Neural cell (in vitro differentiated cells): ENCODE results near the gene LHX5. TPM values are rescaled to one million over a fixed set of nuclear protein-coding genes. Genes with fewer than 3 reads are reported as not detected.
A peak's percentile ranks its signal among the peaks of the same experiment; 100 is the strongest.

Experiments used
- H2AFZ ChIP-seq: fragments of 200-600, 300-800 bp; sonication (generic), shearing (Covaris generic); 2 replicates; pipeline ENCODE4 v1.6.0; 2014; ENCODE audit warnings: low read depth, mild to moderate bottlenecking, antibody characterized with exemption, low read length, moderate library complexity
- H3F3A ChIP-seq: fragments of 200-600 bp; shearing (Covaris generic); 2 replicates; pipeline ENCODE4 v1.6.1; 2016; ENCODE audit warnings: mild to moderate bottlenecking, moderate library complexity, mixed read lengths, antibody characterized with exemption, low read length; ENCODE audit not compliant: insufficient read depth, poor library complexity, severe bottlenecking
- H3K27ac ChIP-seq: fragments of 200-600, 300-800 bp; sonication (generic), shearing (Covaris generic); 2 replicates; pipeline ENCODE4 v1.5.1; 2014; ENCODE audit warnings: mild to moderate bottlenecking, low read length, moderate library complexity
- H3K27me3 ChIP-seq: fragments of 300-800, 200-600 bp; sonication (generic), shearing (Covaris generic); 2 replicates; pipeline ENCODE4 v1.6.0; 2014; ENCODE audit warnings: mild to moderate bottlenecking, low read depth, low read length, moderate library complexity; ENCODE audit not compliant: insufficient read depth
- H3K36me3 ChIP-seq: fragments of 300-800, 200-600 bp; sonication (generic), shearing (Covaris generic); 2 replicates; pipeline ENCODE4 v1.5.1; 2014; ENCODE audit warnings: mild to moderate bottlenecking, antibody characterized with exemption, low read length, moderate library complexity; ENCODE audit not compliant: insufficient read depth
- H3K4me2 ChIP-seq: fragments of 300-800, 200-600 bp; sonication (generic), shearing (Covaris generic); 2 replicates; pipeline ENCODE4 v1.6.0; 2014; ENCODE audit warnings: mild to moderate bottlenecking, low read length
- H3K4me3 ChIP-seq: fragments of 300-800, 200-600 bp; sonication (generic), shearing (Covaris generic); 2 replicates; pipeline ENCODE4 v1.5.1; 2014; ENCODE audit warnings: mild to moderate bottlenecking, low read length, moderate library complexity
- H3K79me2 ChIP-seq: fragments of 200-600 bp; shearing (Covaris generic); replicated peaks from 2 replicates; pipeline ENCODE4 v1.6.0; 2014; ENCODE audit warnings: mild to moderate bottlenecking, low read length, moderate library complexity; ENCODE audit not compliant: insufficient read depth
- H3K9ac ChIP-seq: fragments of 300-800, 200-600 bp; sonication (generic), shearing (Covaris generic); 2 replicates; pipeline ENCODE4 v1.6.1; 2016; ENCODE audit warnings: mild to moderate bottlenecking, low read length, mixed read lengths
- H3K9me2 ChIP-seq: fragments of 200-600 bp; shearing (Covaris generic); 2 replicates; pipeline ENCODE4 v1.6.1; 2016; ENCODE audit warnings: mild to moderate bottlenecking, low read length, mixed read lengths; ENCODE audit not compliant: insufficient read depth
- H3K9me3 ChIP-seq: fragments of 200-600, 300-800 bp; sonication (generic), shearing (Covaris generic); 2 replicates; pipeline ENCODE4 v1.6.1; 2016; ENCODE audit warnings: mild to moderate bottlenecking, mixed run types, low read length, moderate library complexity, mixed read lengths
- H4K20me1 ChIP-seq: fragments of 200-600 bp; shearing (Covaris generic); 2 replicates; pipeline ENCODE4 v1.6.1; 2016; ENCODE audit warnings: mild to moderate bottlenecking, mixed run types; ENCODE audit not compliant: insufficient read depth
- MXI1 ChIP-seq: fragments of 450-650 bp; conservative IDR thresholded peaks from 2 replicates; pipeline ENCODE4 v1.6.1; 2014; ENCODE audit warnings: antibody characterized with exemption, mild to moderate bottlenecking; ENCODE audit not compliant: poor library complexity, severe bottlenecking
- RAD21 ChIP-seq: fragments of 450-650 bp; conservative IDR thresholded peaks from 2 replicates; pipeline ENCODE4 v1.6.1; 2014; ENCODE audit warnings: antibody characterized with exemption, mild to moderate bottlenecking, moderate library complexity
- SMC3 ChIP-seq: fragments of 450-650 bp; conservative IDR thresholded peaks from 2 replicates; pipeline ENCODE4 v1.6.1; 2014; ENCODE audit warnings: antibody characterized with exemption, mild to moderate bottlenecking, moderate library complexity; ENCODE audit not compliant: poor library complexity
- TAF1 ChIP-seq: IDR thresholded peaks from 2 replicates; pipeline ENCODE4 v1.6.1; 2012; ENCODE audit warnings: low read depth
- polyA plus RNA-seq: library from polyadenylated mRNA; depleted of rRNA; stranded (reverse); fragments of >200 nt; gene quantifications from 2 replicates; pipeline ENCODE4 v1.2.3, GENCODE V29; 2014
- TF ChIP-seq, protein P1 (sequence below): IDR thresholded peaks from 2 replicates; pipeline ENCODE4 v1.6.1; 2012; ENCODE audit warnings: borderline replicate concordance

LHX5 gene
- polyA plus RNA-seq, 1 donor from 2014 or later = 3.8 TPM

DNA sequence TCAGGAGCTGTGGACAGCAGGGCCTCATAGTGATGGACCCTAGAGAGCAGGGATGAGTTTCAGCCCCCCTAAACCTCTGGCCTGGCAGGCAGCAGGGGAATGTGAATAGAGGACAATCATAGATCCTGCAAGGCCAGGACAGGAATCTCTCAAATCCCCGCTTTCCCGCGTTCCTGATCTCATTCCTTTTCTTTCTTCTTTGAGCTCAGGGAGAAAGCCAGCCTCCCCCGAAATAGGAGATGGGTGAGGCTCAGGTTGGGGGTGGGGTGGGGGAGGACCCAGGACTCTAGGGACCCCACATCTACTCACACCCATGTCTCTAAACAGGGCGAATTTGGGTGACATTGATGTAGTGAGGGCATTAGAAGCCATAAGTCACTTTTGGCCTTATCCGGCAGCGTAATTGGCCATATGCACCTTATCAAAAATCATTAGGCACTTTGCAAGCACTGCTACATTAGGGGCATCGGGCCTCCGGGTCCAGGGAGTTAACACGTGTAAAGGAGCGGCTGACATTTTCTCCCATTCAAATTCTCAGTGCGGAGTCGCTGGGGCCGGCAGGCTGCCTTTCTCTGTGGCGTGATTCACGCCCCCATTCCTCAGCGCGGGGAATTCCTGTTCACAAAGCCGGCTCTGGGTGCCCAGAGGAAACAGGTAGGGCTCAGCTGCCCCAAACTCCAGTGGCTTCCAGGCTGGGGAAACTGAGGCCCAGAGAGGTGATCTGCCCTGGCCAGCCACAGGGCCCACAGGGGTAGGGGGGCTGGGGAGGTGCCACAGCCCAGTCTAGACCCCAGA, 1.5 kb downstream of the LHX5 start:
- no peak overlapping the region for H3K4me2 ChIP-seq
- H3K27ac ChIP-seq = no peak overlapping the region
- H3K36me3 ChIP-seq = no peaks in the 10 kb centered on the region
- no peaks in the 10 kb centered on the region for H3F3A ChIP-seq
- H2AFZ ChIP-seq = no peak overlapping the region
- no peaks in the 10 kb centered on the region for H4K20me1 ChIP-seq
- no peaks in the 10 kb centered on the region for H3K9me2 ChIP-seq
- H3K9ac ChIP-seq = peak overlapping the region; percentile 60
- H3K27me3 ChIP-seq = peaks cover 100% of the 10 kb centered on the region
- peaks cover 20% of the 10 kb centered on the region for H3K9me3 ChIP-seq
- TF ChIP-seq MXI1 (no peak), TAF1 (no peak), SMC3 (no peak), RAD21 (no peak)
- TF ChIP-seq, protein P1, sequence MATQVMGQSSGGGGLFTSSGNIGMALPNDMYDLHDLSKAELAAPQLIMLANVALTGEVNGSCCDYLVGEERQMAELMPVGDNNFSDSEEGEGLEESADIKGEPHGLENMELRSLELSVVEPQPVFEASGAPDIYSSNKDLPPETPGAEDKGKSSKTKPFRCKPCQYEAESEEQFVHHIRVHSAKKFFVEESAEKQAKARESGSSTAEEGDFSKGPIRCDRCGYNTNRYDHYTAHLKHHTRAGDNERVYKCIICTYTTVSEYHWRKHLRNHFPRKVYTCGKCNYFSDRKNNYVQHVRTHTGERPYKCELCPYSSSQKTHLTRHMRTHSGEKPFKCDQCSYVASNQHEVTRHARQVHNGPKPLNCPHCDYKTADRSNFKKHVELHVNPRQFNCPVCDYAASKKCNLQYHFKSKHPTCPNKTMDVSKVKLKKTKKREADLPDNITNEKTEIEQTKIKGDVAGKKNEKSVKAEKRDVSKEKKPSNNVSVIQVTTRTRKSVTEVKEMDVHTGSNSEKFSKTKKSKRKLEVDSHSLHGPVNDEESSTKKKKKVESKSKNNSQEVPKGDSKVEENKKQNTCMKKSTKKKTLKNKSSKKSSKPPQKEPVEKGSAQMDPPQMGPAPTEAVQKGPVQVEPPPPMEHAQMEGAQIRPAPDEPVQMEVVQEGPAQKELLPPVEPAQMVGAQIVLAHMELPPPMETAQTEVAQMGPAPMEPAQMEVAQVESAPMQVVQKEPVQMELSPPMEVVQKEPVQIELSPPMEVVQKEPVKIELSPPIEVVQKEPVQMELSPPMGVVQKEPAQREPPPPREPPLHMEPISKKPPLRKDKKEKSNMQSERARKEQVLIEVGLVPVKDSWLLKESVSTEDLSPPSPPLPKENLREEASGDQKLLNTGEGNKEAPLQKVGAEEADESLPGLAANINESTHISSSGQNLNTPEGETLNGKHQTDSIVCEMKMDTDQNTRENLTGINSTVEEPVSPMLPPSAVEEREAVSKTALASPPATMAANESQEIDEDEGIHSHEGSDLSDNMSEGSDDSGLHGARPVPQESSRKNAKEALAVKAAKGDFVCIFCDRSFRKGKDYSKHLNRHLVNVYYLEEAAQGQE = no peak
- H3K79me2 ChIP-seq = no peaks in the 10 kb centered on the region
- peak overlapping the region; percentile 68 for H3K4me3 ChIP-seq

DNA sequence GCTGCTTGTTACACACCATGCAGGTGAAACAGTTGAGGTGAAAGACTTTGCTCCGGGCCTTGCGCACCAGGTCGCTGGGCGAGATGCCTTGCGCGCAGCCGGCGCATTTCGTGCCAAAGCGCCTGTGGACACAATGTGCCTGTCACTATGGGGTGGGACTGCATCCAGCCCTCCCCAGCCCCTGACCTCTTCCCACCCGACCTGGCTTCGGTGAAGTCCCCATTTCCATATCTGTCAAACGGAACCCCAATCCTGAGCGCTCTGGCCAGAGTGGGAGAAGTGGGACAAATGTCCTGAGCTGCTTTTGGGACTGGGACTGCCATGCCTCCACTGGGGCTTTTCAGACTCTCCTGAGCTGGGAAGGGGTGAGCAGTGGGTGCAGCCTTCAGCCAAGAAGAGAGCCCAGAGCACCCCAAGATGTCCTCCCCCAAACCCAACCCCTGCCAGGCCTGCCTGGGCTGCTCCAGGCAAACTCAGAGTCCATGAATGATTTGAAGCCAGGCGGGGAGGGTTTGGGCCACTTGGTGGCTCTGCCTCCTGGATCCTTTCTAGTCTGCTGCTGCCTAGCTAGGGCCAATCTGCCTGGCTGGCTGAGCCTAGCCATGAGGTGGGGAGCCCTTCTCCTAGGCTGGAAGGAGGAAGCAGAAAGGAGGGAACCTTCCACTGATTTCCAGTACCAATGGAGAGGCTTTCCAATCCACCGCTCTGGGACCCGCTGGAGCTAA, 2.3 kb downstream of the LHX5 start:
- Histone ChIP-seq H3K9me2 (no peaks in the 10 kb centered on the region), H3K9me3 (peaks cover 23% of the 10 kb centered on the region), H3K27me3 (peaks cover 100% of the 10 kb centered on the region), H3F3A (no peaks in the 10 kb centered on the region), H3K9ac (no peak overlapping the region), H3K27ac (no peak overlapping the region), H3K4me3 (peak overlapping the region; percentile 68), H3K79me2 (no peaks in the 10 kb centered on the region), H2AFZ (no peak overlapping the region), H3K36me3 (no peaks in the 10 kb centered on the region), H4K20me1 (no peaks in the 10 kb centered on the region), H3K4me2 (no peak overlapping the region)
- TF ChIP-seq, protein P1 = no peak
- TF ChIP-seq SMC3 (no peak), MXI1 (no peak)
